GM19395 (cell line): ENCODE data around the gene ASTN2.

Experiments used
- ATAC-seq: cut with Tn5 transposase; IDR thresholded peaks from one replicate; pipeline ENCODE4 v1.9.1; 2021; ENCODE audit warnings: mild to moderate bottlenecking, moderate library complexity; ENCODE audit not compliant: unreplicated experiment

ASTN2 gene

DNA sequence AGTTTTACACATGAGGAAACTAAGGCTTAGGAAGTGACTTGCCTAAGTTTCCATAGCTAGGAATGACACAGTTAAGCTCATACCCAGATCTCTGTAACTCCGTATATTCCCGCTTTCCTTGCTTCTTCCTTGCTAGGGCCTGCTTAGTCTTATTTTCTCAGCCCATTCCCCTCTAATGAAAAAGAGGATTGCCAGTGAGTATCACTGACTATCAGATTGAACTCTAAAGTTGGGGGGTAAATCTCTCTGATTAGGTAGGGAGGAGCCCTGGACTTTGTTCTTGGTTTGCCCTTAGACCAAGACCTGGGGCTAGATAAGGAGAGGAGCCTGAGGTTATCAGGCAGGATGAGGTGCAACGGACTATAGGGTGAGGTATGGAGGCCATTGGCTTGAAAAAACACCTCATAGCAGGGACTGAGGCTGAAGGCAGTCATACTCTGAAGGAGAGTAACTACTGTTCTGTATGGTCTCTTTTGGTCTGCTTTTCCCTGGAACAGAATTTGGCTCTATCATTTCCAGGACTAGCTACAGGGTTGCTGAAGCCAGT is 725.3 kb downstream of the ASTN2 start:
- no peak for ATAC-seq

DNA sequence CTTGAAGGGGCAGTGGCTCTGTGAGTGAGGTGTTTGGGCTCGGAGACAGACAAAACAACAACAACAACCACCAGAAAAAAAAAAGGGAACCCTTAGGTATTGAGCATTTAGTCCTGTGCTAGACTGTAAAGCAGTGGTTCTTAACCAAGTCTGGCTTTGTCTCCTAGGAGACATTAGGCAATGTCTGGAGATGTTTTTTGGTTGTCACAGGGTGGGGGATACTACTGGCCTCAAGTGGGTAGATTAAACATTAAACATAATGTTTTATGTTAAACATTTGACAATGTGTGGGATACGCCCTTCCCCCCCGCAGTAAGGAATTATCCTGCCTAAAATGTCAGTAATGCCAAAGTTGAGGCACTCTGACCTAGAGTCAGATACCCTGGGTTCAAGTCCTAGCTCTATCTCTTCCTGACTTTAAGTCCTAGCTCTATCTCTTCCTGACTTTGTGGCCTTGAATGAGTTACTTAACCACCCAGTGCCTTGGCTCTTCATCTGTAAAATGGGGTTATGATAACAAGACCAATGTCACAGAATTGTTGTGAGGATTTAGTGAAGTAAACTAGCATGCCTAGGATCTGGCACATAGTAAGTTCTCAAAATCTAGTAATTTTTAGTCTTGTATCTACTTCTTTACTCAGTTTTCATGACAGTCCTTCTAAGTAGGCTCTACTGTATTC is 725.9 kb downstream of the ASTN2 start:
- ATAC-seq = no peak

DNA sequence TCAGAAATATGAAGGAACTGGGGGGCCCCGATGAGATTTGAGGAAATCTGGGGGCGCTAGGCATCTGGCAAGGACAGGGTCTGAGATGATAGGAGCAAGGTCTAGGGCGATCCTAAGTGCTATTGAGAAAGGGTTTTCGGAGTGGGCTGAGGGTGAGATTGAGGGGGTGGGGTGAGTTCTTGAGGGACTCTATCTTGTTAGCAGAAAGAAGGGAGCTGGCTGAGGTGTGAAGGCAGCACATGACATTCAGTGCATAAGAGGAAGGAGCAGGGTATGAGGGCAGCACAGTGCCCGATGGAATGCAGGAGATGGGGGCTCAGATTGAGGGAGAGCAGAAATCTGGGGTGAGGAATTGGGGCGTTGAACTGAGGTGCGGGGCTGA is 727.1 kb downstream of the ASTN2 start:
- ATAC-seq = peak; percentile 0

DNA sequence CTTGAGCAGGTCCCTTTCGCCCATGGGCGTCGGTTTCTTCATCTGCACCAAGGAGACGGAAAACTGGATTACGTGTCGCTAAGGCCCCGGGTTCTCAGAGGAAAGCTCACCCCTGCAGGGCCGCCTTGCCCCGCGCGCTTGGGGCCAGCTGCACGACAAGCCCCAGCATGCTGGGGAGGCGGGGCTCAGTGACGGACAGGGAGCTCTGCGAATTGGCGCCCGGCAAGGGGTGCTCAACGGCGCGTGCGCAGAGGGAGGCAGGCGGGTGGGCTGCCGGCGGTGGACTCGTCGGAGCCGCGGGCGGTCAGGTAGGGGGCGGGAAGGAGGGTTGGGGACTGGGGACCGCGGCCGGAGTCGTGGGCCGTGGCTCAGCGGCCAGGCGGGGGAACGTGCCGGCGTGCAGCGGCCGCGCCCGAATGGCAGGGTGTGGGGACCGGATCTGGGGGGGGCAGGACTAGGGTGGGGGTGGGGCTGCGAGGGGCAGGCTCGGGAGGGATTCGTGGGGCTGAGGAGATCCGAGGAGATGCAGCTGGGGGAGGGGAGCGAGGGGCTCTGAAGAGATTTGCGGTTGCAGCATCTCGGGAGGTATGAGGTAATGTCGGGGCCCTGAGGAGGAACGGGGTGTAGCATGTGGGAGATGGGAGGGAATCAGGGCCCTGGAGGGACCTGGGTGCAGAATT is 727.6 kb downstream of the ASTN2 start, which contains the start of gene TRIM32:
Gene TRIM32, plus strand, starts transcription at position 232 of the 680 bp plus-strand sequence. CDS start 10,438 bp downstream, outside the sequence.
- ATAC-seq = peak; percentile 98

DNA sequence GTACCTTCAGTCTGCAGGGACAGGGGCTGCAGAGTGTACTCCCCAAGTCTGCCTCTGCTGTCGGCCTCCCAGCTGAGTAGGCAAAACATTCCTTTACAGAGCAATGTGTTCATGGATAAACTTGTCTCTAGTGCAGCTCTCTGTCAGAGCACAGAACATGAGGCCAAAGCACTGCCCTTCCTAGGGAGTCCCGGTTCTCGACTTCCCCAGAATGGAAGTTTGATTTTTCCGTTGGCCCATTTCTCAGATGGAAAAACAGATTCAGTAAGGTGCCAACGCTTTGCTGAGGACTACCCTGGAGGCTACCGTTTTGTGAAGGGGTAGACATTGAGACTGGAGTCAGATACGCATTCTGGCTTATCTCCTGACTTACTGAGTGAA is 728.2 kb downstream of the ASTN2 start:
- peak; percentile 58 for ATAC-seq

DNA sequence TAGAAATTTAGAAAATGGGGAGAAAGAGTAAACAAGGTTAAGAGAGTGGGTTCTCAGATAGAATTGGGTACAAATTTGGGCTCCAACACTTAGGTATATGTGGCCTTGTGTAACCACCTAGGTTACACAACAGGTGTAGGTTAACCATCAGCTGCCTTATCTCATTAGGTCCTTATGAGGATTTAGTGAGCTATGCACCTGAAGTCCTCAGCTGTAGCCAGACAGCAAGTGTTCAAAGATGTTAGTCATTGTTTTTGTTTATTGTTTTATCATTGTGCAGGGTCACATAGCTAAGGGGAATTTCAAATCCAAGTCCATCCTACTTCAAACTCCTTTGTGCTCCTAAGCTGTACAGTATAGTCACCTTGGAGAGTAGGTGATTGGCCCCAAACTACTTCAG is 728.7 kb downstream of the ASTN2 start:
- no peak for ATAC-seq

DNA sequence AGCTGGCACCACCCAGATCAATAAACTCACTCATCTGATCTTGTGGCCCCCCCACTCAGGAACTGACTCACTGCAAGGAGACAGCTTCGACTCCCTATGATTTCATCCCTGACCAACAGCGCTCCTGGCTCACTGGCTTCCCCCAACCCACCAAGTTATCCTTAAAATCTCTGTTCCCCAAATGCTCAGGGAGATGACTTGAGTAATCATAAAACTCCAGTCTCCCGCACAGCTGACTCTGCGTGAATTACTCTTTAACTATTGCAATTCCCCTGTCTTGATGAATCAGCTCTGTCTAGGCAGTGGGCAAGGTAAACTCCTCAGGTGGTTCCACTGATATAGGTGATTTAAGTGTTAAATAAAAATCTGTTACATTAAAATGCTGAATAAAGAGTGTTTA is 729.7 kb downstream of the ASTN2 start:
- no peak for ATAC-seq

DNA sequence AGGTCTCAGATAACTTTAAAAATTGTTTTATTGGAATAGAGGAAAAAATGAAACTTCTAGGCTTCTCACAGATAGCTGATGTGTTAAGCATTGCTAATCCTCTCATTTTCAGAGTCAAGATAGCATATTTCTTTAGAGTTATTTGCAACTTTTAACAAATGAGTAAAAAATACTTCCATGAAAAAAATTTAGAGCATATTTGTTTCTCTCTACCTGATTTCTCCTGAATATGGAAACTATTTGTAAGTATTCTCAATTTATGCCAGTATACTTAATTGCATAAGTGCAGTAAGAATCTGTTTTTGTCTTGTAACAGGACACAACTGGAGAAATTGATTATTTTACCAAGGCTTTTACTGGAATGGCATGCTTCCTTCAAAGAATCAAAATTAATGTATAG is 731.3 kb downstream of the ASTN2 start:
- ATAC-seq = no peak

DNA sequence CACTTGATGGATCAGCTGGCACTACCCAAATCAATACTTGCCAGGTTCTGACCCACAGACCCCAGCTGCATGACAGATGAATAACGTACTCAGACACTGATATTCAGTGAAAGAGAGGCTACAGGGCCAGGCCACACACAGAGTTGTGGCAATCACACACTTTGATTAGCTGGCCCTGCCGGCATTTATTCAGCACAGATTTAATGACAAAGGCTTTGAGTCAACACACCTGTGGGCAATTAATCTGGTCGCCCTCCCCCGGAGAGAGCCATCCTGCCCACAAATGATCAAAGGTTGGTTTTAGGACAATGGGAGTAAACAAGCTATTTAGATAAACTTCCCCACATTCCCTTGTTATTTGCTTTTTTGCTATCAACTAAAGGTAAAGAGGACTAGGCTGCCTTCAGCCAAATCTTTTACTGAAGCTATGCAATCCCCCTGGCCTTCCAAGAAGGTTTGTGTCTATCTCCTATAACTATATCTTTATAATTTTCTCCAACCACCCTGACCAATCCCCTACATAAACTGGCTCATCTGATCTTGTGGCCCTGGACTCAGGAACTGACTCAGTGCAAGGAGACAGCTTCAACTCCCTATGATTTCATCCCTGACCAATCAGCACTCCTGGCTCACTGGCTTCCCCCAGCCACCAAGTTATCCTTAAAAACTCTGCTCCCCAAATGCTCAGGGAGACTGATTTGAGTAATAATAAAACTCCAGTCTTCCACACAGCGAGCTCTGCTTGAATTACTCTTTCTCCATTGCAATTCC is 740.5 kb downstream of the ASTN2 start:
- no peak for ATAC-seq

DNA sequence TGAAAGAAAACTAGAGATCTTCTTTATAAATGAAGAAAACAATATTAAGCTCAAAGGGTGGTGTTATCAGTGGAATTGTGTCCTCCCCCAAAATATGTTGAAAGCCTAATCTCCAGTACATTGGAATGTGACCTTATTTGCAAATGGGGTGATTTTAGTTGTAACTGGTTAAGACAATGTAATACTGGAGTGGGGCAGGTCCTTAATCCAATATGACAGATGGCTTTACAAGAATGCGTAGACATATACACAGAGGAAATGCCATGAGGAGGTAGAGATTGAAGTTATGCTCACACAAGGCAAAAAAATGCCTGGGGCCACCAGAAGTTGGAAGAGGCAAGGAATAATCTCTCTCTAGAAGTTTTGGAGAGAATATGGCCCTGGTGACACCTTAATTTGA is 741.5 kb downstream of the ASTN2 start:
- ATAC-seq = no peak

DNA sequence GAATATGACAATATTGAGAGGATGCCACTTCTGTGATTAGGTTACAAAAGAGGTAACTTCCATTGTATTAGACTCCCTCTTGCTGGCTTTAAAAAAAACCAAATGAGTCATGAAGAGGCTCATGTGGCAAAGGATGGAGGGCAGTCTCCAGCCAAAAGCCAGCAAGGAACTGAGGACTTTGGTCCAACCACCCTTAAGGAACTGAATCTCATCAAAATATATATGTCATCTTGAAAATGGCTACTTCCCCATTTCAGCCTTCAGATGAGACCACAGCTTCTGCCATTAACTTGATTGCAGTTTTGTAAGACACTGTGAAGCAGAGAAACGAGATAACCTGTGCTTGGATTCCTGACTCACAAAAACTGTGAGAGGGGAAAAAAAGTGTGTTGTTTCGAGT is 743.3 kb downstream of the ASTN2 start:
- ATAC-seq = peak; percentile 54

DNA sequence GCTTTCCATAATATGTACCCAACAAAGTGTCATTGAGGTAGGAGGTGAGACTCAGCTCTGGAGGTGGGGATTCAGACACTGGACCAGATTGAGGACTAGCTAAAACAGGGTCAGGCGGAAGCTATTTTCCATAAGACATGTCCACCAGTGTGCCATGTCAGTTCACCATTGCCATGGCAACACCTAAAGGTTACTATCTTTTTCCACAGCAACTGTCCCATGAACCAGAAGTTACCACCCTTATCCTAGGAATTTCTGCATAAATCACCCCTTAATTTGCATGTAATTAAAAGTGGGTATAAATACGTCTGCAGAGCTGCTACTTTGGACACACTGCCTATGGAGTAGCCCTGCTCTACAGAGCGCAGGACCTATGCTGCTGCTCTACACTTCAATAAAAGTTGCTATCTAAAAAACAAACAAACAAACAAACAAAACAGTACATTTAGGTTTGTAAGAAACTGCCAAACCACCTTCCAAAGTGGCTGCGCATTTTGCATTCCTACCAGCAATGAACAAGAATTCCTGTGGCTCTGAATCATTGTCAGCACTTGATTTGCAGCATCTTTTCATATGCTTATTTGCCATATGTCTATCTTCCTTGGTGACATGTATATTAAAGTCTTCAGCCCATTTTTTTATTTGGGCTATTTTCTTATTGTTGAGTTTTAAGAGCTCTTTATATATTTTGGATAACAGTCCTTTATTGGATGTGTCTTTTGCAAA is 745.7 kb downstream of the ASTN2 start:
- ATAC-seq = no peak

DNA sequence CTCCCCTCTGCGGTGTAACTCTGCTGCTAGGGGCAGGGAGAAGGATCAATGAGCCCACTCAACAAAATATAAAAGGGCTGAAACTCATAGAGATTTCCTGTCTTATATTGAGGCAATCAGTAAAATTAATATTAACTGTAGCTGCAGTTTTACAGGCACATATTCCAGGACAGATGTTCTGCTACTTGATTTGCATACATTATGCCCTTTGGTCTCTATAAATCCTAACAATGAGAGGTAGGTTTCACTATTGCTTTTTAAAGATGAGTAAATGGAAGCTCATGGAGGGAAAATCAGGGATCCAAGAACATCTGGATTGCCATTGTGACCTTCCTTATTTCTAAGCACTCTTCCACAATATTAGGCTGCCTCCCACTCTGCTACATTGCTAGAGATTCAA is 751.3 kb downstream of the ASTN2 start:
- no peak for ATAC-seq

DNA sequence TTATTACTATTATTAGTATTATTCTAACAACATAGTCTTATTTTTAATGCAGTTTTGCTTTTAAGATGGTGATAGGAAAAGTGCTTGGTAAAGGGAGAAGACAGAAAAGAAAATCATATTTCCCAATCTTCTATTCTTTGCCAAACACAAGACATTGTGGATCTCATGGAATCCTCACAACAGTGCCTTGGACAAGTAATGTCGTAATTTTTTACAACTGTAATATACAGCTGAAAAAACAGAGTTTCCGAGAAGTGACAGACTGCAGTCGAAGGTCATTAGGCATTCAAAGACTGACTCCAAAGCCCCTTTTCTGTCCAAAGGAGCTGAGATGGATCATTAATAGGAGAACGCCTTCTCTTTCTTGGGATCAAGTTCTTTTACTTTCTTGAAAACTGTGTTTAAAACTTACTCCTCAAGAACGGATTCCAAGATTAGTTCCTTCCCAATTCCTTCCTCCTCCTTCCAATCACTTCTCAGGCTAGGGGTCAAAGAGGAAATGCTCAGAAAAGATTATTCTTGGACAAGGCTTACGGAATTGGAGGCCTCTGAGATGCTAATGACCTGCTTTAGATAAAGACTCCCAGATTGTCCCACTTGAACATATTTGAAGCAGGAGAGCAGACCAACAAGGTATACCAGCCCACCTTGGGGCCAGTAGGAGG is 752.1 kb downstream of the ASTN2 start:
- no peak for ATAC-seq

DNA sequence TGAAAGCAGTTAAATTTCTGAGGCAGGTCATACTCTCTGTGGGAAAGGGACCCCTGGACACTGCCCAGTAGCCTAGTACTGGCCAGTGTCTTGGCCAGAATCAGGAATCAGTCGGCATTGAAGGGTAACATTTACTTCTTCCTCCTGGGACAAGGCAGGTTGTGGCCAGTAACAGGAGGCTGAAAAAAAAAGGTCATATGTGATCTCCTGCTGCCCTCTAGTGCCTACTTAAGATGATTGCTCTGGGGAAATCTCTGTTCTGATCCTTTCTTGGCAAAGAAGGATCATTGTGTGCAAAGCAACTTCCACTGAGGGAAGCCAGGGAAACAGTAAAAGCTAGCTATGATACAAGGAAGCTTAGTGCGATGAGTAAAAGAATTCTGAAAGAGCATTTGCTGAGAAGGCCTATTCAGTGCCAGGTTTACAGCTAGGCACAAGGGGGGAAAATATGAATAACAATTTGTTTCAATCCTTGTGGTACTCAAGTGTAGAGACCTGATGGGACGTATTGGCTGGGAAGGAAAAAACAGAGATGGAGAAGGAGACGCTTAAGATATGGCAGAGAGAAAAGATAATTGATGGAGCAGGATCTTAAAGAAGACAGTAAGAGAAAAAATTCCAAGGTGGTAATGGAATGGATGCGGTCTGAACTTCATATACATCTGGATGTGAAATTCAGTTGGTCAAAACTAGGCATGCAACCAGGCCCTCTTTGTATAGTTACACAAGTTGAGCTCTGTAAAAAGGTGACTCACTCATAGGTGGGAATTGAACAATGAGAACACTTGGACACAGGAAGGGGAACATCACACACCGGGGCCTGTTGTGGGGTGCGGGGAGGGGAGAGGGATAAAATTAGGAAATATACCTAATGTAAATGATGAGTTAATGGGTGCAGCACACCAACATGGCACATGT is 753.6 kb downstream of the ASTN2 start:
- ATAC-seq = peak; percentile 90

DNA sequence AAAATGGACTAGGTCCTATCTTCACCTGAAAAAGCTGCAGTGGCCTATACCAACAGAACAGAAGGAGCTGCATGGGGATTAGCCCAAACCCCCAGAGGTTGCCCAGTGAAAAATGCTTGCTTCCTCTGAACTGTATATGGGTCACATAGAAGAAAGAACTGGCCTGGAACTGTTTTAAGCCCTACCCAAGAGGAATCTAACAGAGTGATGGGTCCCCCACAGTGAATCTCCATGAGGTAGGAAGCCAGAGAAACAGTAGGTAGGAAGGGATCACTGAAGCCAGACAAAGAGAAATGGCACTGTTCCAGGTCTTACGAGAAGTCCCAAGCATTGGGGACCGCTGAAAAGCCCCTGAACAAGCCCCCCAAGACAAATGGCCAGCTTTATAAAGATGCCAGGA is 756.6 kb downstream of the ASTN2 start:
- no peak for ATAC-seq

DNA sequence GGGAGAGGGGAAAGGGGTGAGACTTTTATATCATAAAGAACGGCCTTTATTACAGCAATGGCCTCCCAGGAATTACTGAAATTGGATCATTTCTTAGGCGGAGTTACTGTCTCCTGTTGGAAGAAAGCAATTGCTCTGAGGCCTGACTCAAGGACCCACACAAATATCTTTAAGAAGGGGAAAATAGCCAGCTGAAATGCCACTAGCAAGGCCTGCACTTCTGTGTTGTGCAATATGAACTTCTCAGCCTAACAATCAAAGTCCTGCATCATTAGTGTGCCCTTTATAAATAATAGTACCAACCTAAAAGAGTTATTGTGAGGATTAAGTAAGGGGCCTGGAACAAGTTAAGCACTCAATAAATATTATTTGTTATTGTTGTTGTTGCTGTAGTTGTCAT is 757.9 kb downstream of the ASTN2 start:
- no peak for ATAC-seq

DNA sequence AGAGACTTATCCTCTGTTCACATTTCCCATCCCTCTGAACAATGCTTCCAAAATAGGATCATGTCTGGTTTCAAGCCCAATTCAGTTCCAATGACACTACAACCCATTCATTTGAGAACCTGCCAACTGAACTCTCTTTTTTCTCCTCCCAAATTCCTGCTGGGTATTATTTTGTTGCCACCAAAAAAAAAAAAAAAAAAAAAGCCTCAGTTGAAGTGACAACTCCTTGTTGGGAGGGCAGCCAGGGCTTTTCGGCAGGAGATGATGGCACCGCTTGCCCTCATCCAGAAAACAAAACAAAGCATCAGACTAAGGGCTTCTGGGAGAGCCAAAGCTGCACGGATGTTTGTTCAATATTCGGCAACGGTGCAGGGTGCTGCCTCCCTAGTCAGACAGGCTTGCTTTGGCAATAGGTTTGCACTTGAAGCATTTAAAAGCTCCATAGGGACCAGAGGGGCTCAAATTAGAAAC is 758.3 kb downstream of the ASTN2 start:
- no peak for ATAC-seq

DNA sequence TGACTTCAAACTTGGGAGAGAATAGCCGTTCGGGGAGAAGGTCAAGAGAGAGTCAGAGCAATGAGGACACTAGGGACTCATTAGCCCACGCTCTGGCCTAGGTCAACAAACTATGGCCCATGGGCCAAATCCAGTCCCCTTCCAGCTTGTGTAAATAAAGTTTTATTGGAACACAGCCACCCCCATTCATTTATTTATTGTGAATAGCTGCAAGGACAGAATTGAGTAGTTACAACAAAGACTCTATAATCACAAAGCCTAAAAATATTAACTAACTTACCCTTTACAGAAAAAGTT is 760.9 kb downstream of the ASTN2 start:
- no peak for ATAC-seq
